Kidney tubule cell (primary cell): ENCODE results near the gene FHL2.

Experiments
- DNase-seq: peaks from one replicate; pipeline ENCODE4 v3.0.0-alpha.2; 2018; ENCODE audit warnings: low spot score

Gene FHL2

GRCh38 chr2:105379741-105380186 lies 19.1 kb downstream of the FHL2 start:
- peak; percentile 65 for DNase-seq

DNA sequence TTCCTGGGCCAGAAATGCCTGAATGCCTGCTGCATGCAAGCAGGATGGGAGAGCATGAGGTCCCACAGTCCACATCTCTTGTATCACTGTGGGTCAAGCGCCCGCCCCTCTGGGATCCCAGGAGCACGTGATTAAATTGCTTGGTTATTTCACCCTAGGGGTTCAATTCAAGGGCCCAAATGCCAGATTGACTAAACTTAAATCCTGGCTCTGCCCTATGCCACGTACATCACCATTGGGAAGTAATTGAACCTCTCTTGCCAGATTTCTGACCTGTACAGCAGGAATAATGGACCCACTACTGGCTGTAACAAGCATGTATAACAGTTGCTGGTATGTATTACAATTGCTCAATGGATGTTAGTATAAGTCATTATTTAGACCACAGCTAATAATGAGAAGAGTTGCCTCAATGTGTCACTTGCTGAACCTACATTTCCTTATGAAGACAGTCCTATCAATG lies 19.9 kb downstream of the FHL2 start:
- DNase-seq, result no peak

DNA sequence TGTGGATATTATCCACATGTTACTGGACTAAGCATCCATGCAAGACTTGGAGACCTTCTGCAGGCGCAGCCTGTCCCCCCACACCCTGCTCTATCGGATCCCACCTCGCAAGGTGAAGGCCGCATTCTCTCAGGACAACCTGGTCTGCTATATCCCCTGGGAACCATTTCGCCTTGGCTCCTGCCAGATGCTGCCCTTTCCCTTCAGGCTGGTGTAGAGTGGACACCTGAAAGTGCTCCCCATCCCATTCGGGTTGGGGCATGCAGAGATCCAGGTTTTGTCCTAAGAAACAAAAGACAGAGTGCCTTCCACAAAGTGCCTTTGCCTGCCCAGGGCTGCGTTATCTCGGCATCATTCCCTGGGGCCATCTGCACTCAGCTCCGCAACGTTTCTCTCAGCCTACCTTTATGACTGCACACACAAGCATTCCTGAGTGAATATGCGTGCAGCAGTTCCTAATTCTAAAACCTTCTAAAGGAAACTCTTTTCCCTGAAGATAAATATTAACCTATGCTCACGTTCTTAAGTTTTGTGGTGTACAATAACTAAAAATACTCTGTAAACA lies 20.5 kb downstream of the FHL2 start:
- DNase-seq, result peak; percentile 42

- no peak for DNase-seq
Measured at GRCh38 chr2:105377871-105378270, 21.0 kb downstream of the FHL2 start.

GRCh38 chr2:105376789-105377240 lies 22.0 kb downstream of the FHL2 start:
- peak; percentile 48 for DNase-seq

DNA sequence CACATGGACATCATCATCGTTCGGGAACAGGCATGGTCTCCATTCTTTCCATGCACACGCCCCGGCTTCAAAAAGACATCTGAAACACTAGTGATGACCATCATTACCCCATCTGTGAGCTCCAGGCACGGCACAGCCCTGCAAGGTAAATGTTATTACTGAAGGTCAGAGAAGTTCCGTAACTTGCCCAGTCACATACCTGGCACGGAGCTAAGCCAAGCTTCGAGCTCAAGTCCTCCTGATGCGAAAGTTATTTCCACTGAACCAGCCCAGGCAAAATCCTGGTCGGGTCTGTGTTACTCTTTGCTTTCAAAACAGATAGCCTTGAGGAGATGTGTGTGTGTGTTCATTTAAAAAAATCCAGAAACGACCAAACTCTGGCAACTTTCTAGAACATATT lies 22.8 kb downstream of the FHL2 start:
- DNase-seq, result no peak

DNA sequence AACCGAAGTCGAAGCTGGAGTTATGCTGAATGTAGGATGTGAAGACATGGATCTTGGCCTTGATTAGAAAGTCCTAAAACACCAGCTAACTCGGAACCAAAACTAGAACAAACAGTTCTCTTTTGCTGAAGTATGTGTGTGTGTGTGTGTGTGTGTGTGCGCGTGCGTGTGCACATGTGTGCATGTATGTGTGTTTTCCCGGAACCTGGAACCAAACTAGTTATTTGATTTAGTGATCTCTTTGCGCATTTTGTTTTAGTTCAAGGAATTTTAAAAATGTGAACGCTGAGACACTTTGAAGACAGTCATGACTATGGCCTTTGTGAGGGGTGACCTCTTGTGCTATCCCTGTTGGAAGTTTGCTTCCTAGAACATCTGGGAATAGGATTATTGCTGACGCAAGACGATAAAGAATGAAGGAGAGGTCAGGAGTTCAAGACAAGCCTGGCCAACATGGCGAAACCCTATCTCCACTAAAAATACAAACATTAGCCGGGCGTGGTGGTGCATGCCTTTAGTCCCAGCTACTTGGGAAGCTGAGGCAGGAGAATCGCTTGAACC lies 23.8 kb downstream of the FHL2 start:
- DNase-seq, result no peak

DNA sequence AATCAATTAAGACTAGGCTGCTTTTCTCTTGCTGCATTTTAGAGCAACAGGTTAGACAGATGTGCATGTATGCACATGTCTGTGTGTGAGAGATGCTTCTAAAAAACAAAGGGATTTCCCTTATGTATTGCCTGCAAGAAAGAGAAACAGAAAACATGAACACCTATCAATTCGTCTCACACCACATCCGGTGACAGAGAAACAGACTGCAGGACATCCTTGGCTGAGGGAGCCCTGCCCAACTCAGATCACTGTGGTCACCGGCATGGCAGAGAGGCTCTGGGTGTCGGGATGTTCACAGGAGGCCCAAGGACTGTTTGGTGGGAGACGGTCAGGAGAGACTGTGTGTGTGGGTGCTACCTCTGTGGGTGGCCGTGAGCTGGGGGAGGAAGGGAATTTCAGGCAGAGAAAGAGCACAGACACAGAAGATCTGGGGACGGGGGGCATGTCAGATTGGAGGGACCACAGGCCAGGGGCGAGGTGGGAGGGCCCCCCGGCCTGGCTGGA lies 24.9 kb downstream of the FHL2 start:
- no peak for DNase-seq

GRCh38 chr2:105373344-105373781 lies 25.5 kb downstream of the FHL2 start:
- DNase-seq, result no peak

GRCh38 chr2:105371810-105372209 lies 27.0 kb downstream of the FHL2 start:
- no peak for DNase-seq

- DNase-seq, result no peak
Measured at GRCh38 chr2:105371156-105371555, 27.7 kb downstream of the FHL2 start.

- peak; percentile 86 for DNase-seq
Measured at GRCh38 chr2:105369777-105370690, 28.8 kb downstream of the FHL2 start.

GRCh38 chr2:105368759-105369408 lies 30.0 kb downstream of the FHL2 start:
- no peak for DNase-seq

DNA sequence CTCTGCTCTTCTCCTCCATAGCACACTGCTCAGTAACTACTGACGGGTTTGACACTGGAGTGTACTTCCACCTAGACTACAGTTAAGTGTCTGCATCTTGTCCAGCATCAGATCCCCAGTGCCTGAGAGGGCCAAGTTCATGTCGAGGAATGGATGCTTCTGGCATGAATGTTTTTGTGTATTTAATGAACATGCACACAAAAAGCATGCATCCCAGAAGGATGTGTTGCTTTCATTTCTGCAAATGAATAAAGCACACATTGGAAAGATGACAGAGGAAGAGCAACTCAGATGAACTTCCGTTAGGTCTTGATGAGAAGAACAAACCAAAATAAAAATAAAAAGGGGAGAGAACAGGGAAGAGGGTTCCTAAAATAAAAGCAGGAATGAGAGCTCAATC lies 33.6 kb downstream of the FHL2 start:
- no peak for DNase-seq

DNA sequence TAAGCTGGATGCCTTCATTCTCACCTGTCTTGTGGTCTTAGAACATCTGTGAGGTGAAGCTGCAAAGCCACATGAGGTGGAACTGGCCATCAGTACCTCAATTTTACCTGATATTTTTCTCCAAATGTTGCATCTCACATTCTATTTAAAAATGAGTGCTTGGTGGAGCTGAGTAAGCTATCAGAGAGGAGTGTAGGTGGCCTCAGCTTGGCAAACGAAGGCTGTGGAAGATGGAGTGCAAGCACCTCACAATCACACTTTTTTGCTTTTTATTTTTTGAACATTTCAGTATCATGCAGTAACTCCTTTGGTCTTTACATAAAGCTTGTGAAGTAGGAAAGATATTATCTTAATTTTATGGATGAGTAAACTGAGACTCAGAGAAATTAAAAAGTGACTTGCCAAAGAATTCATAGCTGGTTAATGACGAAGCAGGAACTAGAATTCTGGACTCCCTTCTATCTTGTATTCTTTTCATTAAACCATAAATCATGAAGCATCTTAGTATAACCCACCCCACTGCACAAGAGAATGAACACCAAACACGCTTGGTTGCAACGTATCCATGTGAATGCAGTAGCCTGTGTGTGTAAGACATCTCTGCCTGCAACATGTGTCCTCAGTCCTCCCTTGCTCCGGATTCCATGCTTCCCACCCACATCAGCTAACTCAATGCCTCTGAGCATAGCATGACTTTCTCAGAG lies 34.3 kb downstream of the FHL2 start:
- no peak for DNase-seq

DNA sequence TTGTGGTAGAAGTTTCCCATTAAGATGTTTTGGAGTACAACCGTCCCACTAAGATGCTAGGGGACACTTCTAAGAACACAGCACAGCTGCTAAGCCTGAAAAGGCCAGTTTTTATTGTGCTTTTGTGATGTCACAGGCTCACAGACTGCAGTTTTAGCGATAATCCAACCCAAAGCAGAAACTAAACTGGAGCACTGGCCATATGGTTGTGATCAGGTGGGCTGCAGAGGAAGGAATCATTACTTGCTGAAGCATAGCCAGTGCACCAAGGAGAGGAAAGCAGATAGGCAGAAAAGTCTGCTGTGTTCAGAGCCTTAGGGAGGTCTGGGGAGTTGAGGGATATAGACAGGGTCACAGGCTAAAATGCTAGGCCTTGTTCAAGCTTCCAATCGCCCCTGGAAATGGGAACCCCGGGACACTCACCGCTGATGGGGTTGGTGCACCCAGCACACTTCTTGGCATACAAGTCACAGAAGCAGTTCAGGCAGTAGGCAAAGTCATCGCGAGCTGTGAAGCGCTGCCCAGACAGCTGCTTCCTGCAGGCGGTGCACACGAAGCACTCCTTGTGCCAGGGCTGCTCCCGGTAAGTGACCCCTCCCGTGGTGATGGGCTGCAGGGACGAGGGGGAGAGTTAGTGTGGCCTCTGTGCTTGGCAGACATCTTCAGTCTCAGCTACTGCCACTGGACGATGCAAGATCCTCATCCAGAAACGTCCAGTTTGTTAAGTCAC lies 35.8 kb downstream of the FHL2 start:
- no peak for DNase-seq

GRCh38 chr2:105361102-105361889 lies 37.6 kb downstream of the FHL2 start:
- DNase-seq, result no peak

- no peak for DNase-seq
Measured at GRCh38 chr2:105358593-105358992, 40.3 kb downstream of the FHL2 start.

GRCh38 chr2:105357122-105357521 lies 41.7 kb downstream of the FHL2 start:
- no peak for DNase-seq
